GM10248 (cell line): ENCODE data around the gene S100A14.
"Not testable (repeated sequence)": the region's sequence is repeated elsewhere in the genome, so short reads cannot be mapped to it uniquely, and the experiment has no call there.

Experiments used
- CTCF ChIA-PET: fragments of 300-600 bp; sonication (Branson Sonifier 250); formaldehyde crosslinking; extraction: SDS; loops from one replicate; lab custom pipeline; 2021; ENCODE audit warnings: antibody characterized with exemption; lab: Yijun Ruan, JAX
- POLR2A ChIA-PET: fragments of 350-650 bp; sonication (Branson Sonifier 250); formaldehyde crosslinking; extraction: SDS; loops from one replicate; lab custom pipeline; 2020; ENCODE audit warnings: antibody characterized with exemption; lab: Yijun Ruan, JAX
- DNase-seq: peaks from one replicate; pipeline ENCODE4 v3.0.0; 2012; ENCODE audit errors: extremely low spot score
- CTCF ChIP-seq: IDR thresholded peaks from 2 replicates; pipeline ENCODE4 v1.5.1; 2012; ENCODE audit warnings: mild to moderate bottlenecking, low read depth; ENCODE audit errors: extremely low read depth, missing control alignments, control extremely low read depth

Gene S100A14

GRCh38 chr1:153578936-153579335 is 37.2 kb downstream of the S100A14 start:
- no peak for TF ChIP-seq CTCF
- CTCF ChIA-PET = interaction anchor here (1.4 to 3.9 kb wide), 4 partner anchors 10 to 49 kb away, joined by 8 to 22 read pairs (median 12); partner anchors contain the start of genes S100A1 and S100A13
- no peak for DNase-seq
- POLR2A ChIA-PET = no interaction called here

DNA sequence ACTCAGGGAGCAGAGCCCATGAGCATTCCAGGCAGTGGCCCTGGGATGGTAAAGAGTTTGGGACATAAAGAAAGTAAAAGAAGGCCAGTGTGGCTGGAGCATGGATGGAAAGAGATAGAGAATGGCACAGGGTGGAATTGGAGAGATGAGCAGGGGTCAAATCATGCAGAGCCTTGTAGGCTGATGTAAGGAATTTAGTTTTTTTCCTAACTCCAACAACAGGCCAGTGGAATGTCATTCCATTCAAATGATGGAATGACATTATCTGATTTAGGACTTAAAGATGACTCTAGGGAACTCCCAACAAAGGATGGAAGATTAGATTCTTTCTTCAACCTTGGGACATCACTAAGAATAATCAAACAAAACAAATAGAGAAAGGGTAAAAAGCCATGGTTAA is 37.6 kb downstream of the S100A14 start:
- TF ChIP-seq CTCF = no peak
- CTCF ChIA-PET = interaction anchor here (1.4 to 3.9 kb wide), 5 partner anchors 10 to 68 kb away, joined by 8 to 22 read pairs (median 9); partner anchors contain the start of genes S100A1 and S100A13
- POLR2A ChIA-PET = no interaction called here
- DNase-seq = no peak

GRCh38 chr1:153577624-153578051 is 38.5 kb downstream of the S100A14 start:
- no peak for TF ChIP-seq CTCF
- CTCF ChIA-PET = interaction anchor here (1.1 to 3.9 kb wide), 12 partner anchors 9 to 83 kb away, joined by 3 to 22 read pairs (median 6); partner anchors contain the start of genes S100A1, S100A13 and S100A14
- POLR2A ChIA-PET = no interaction called here
- DNase-seq = no peak

- ChIA-PET CTCF (interaction anchor here (1.1 to 3.9 kb wide), 12 partner anchors 9 to 83 kb away, joined by 3 to 22 read pairs (median 6); partner anchors contain the start of genes S100A1, S100A13 and S100A14), POLR2A (no interaction called here)
- TF ChIP-seq CTCF = no peak
- DNase-seq = no peak
Measured at GRCh38 chr1:153577138-153577537, 39.0 kb downstream of the S100A14 start.

GRCh38 chr1:153575497-153575896 is 40.6 kb downstream of the S100A14 start:
- DNase-seq = not testable (repeated sequence)
- CTCF ChIA-PET = interaction anchor here (0.9 to 3.9 kb wide), 3 partner anchors 30 to 52 kb away, joined by 3 to 22 read pairs (median 7); partner anchors contain the start of genes S100A1 and S100A13
- POLR2A ChIA-PET = interaction anchor here (0.5 kb wide), 1 partner anchor 436 kb away, joined by 4 read pairs; no protein-coding TSS in a partner anchor

DNA sequence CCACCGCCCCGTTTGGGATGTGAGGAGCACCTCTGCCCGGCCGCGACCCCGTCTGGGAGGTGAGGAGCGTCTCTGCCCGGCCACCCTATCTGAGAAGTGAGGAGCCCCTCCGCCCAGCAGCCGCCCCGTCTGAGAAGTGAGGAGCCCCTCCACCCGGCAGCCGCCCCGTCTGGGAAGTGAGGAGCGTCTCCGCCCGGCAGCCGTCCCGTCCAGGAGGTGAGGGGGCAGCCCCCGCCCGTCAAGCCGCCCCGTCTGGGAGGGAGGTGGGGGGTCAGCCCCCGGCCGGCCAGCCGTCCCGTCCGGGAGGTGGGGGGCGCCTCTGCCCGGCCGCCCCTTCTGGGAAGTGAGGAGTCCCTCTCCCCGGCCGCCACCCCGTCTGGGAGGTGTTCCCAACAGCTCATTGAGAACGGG is 41.0 kb downstream of the S100A14 start:
- CTCF ChIA-PET = interaction anchor here (3.9 kb wide), 1 partner anchor 52 kb away, joined by 22 read pairs; the partner anchor contains the start of genes S100A1 and S100A13
- DNase-seq, POLR2A ChIA-PET: not testable (repeated sequence)

DNA sequence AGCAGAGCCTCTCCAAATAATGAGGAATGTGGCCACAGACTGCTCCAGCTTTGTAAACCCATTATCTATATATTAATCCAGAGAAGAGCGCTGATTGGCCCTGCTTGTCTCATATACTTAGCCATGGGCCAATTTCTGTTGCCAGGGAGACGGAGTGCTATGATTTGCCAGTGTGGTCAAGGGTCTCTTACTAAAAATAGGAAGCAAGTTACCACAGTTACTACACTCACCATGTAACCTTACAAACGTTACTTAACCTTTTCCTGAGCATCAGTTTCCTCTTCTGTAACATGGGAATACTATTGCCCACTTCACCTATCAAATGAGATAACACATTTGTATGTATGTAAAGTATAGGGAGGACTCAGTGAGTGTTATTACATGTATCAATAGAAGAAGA is 42.8 kb downstream of the S100A14 start:
- ChIA-PET POLR2A (no interaction called here), CTCF (interaction anchor here (0.6 to 7.1 kb wide), 19 partner anchors 12 to 762 kb away, joined by 3 to 136 read pairs (median 10); partner anchors contain the start of genes S100A14, S100A16, S100A4 and S100A6)
- TF ChIP-seq CTCF = no peak
- DNase-seq = no peak
